HFFc6 (cell line): ENCODE data around the gene TTN. TPM values are rescaled to one million over a fixed set of nuclear protein-coding genes. Genes with fewer than 3 reads are reported as not detected.

Source experiments
- DNase-seq: peaks from one replicate; pipeline ENCODE4 v3.0.0-alpha.2; 2018
- H3K27ac Mint-ChIP-seq: 2 replicates; pipeline ENCODE4 v1.8.0; 2020; ENCODE audit warnings: mild to moderate bottlenecking, mixed read lengths
- H3K27me3 Mint-ChIP-seq: 2 replicates; pipeline ENCODE4 v1.8.0; 2021; ENCODE audit warnings: mild to moderate bottlenecking, moderate library complexity, mixed read lengths; ENCODE audit not compliant: insufficient read depth
- H3K36me3 Mint-ChIP-seq: 2 replicates; pipeline ENCODE4 v1.8.0; 2021; ENCODE audit warnings: low read depth, mixed read lengths
- H3K4me1 Mint-ChIP-seq: 2 replicates; pipeline ENCODE4 v1.8.0; 2020; ENCODE audit warnings: low read depth, mixed read lengths
- H3K4me3 Mint-ChIP-seq: 2 replicates; pipeline ENCODE4 v1.8.0; 2020; ENCODE audit warnings: mild to moderate bottlenecking, moderate library complexity, mixed read lengths
- H3K9me3 Mint-ChIP-seq: 2 replicates; pipeline ENCODE4 v1.8.0; 2020; ENCODE audit warnings: mild to moderate bottlenecking, mixed read lengths
- total RNA-seq, 6 experiments: library from RNA; stranded (reverse); fragmentation: NEBNext Ultra II Directional; extraction: Animal tissue kit (Norgen Biotek cat#: 25700); gene quantifications; 2 replicates in 1 of 6; 3 replicates in 5 of 6; pipeline ENCODE4 v1.2.3, GENCODE V29; 2021
- TF ChIP-seq, protein P1 (sequence below): fragments of 200-600 bp; sonication (generic); IDR thresholded peaks from 2 replicates; pipeline ENCODE4 v1.5.0; 2021; ENCODE audit warnings: antibody characterized with exemption, mild to moderate bottlenecking

Gene TTN
- total RNA-seq, 6 experiments from 2014 or later, result 0.17 to 0.33 (median 0.23) TPM

DNA sequence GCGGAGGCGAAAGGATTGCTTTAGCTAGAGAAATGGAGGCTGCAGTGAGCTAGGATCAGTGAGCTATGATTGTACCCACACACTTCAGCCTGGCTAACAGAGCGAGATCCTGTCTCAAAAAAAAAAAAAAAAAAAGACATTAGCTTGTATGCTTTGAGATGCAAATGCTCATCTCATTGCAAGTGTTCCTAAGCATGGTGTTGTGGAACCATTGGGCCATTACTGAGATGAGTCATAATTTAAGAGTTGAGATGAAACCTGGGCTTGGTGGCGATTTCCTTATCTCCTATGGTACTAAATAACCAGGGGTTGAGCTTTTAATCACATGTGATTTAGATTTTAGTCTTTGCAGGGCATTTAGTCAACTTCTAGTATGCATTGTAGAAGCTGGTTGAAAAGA is 324.8 kb downstream of the TTN start:
- Mint-ChIP-seq H3K27ac (no peak overlapping the region), H3K9me3 (no peaks in the 10 kb centered on the region), H3K4me3 (peak overlapping the region; percentile 97), H3K4me1 (peaks cover 57% of the 10 kb centered on the region), H3K36me3 (peaks cover 19% of the 10 kb centered on the region), H3K27me3 (peaks cover 1% of the 10 kb centered on the region; the same call in 1 of the 2 replicates)
- TF ChIP-seq, protein P1, sequence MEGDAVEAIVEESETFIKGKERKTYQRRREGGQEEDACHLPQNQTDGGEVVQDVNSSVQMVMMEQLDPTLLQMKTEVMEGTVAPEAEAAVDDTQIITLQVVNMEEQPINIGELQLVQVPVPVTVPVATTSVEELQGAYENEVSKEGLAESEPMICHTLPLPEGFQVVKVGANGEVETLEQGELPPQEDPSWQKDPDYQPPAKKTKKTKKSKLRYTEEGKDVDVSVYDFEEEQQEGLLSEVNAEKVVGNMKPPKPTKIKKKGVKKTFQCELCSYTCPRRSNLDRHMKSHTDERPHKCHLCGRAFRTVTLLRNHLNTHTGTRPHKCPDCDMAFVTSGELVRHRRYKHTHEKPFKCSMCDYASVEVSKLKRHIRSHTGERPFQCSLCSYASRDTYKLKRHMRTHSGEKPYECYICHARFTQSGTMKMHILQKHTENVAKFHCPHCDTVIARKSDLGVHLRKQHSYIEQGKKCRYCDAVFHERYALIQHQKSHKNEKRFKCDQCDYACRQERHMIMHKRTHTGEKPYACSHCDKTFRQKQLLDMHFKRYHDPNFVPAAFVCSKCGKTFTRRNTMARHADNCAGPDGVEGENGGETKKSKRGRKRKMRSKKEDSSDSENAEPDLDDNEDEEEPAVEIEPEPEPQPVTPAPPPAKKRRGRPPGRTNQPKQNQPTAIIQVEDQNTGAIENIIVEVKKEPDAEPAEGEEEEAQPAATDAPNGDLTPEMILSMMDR, result no peak
- no peak for DNase-seq

DNA sequence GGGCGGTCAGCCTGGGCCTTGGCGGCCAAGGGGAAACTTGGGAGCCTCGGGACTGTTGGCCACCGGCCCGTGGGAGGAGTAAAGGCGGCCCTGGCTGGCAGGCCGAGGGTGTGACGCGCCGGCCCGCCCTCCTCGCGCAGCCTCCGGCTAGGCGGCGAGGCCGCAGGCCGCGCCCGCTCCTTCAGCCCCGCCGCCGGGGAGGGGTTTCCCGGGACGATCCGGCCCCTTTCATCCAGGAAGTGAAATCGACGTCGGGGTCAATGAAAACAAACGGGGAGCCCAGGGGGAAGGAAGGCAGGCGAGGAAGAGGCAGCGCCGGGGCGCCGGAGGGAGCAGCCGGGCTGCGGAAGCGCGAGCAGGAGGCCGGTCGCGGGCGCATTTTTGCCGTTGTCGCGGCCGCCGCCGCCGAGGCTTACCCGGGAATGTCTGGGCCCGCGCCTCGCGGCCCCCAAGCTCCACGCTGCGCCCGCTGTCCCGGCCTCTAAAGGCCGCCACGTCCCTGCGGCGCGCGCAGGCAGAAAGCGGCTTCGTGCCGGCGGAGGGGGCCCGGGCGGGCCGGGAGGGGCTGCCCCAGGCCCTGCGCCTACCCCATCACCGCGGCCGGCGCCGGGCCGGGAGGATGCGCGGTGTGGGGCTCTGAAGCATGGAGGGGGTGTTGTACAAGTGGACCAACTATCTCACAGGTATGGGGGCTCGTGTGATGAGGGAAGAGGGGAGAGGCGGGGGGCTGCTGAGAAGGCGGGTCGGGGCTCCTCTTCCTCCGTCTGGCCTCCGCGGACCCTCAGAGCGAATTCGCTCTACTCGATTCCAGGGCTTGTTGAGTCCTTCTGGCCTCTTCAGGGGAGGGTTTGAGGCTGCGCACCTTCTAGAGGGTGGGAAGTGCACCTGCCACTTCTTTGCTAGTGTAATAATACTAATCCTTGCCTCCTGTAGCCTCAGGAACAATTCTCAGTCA is 326.7 kb downstream of the TTN start, which contains the start of gene PLEKHA3:
TSS of gene PLEKHA3 (plus strand) at position 231 of the 955 bp plus-strand sequence. CDS start at position 644, 413 bp downstream.
- TF ChIP-seq, protein P1, result no peak
- Mint-ChIP-seq H3K4me1 (peaks cover 67% of the 10 kb centered on the region), H3K36me3 (peaks cover 13% of the 10 kb centered on the region), H3K4me3 (peak within 1 kb of the TSS; percentile 97), H3K27ac (peak within 1 kb of the TSS; percentile 99), H3K27me3 (peaks cover 1% of the 10 kb centered on the region; the same call in 1 of the 2 replicates), H3K9me3 (no peaks in the 10 kb centered on the region)
- DNase-seq, result peak; percentile 93

DNA sequence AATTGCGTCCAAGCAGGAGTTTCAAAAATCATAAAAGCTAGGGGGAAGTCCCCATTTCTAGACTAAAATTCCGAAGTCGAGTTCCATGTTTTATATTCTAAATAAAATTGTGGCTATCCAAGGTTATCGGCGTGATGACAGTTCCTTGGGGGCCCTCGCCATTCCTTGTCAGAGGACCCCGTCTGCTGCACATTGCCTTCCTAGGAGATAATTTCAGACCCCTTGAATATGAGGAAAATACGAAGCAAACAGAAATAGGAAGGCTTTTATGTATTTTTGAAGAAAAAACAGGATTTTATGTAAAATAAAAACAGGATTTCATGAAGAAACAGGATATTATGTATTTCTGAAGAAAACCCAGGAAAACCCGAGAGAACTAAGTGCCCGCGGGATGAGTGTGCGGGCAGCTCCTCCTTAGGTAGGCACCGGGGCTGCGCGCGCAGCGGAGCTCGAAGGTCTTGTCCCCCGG is 327.4 kb downstream of the TTN start:
- H3K9me3 Mint-ChIP-seq, result no peaks in the 10 kb centered on the region
- H3K27ac Mint-ChIP-seq, result peak overlapping the region; percentile 99
- no peak for DNase-seq

DNA sequence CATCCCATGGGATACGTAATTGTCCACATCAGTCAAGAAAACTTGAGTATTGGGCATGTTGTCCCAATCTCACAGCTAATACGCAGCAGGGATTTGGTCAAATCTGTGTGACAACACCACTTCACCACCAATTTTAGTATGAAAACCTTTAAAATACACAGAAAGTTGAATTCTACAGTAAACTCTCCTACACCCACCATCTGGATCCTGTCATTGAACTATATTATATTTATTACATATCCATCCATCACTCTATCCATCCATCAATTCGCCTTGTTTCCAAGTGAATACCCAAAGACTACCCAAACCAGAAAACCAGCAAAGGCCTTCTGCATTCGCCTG is 328.0 kb downstream of the TTN start:
- no peak for DNase-seq
- H3K4me1 Mint-ChIP-seq, result peaks cover 60% of the 10 kb centered on the region
- peak overlapping the region; percentile 96 for H3K4me3 Mint-ChIP-seq

More for the DNA sequence above, 327.4 kb downstream of the TTN start:
- Mint-ChIP-seq H3K36me3 (peaks cover 10% of the 10 kb centered on the region), H3K4me1 (peaks cover 63% of the 10 kb centered on the region), H3K27me3 (peaks cover 1% of the 10 kb centered on the region; the same call in 1 of the 2 replicates), H3K4me3 (peak overlapping the region; percentile 96)
- TF ChIP-seq, protein P1, result no peak; the same call in 1 of the 2 replicates

More for the DNA sequence above, 328.0 kb downstream of the TTN start:
- peak overlapping the region; percentile 99 for H3K27ac Mint-ChIP-seq
- TF ChIP-seq, protein P1, result peak; percentile 13
- H3K27me3 Mint-ChIP-seq, result peaks cover 1% of the 10 kb centered on the region; the same call in 1 of the 2 replicates
- H3K9me3 Mint-ChIP-seq, result no peaks in the 10 kb centered on the region
- H3K36me3 Mint-ChIP-seq, result peaks cover 10% of the 10 kb centered on the region
